Right lobe of liver (tissue), 4 donors: Measurements from ENCODE around the gene ETFA.

ENCODE experiments used
- CTCF ChIP-seq, 4 donors: fragments of 200-600 bp in 3 of 4; fragments of 450-650 bp in 1 of 4; IDR thresholded peaks; one replicate each; pipeline versions ENCODE4 v1.5.1 to v1.8.0; 2016 to 2022; ENCODE audit warnings: antibody characterized with exemption in 4 of 4, mild to moderate bottlenecking in 2 of 4
- POLR2A ChIP-seq: fragments of 450-650 bp; IDR thresholded peaks from one replicate; pipeline ENCODE4 v1.6.1; 2017; ENCODE audit warnings: antibody characterized with exemption, mild to moderate bottlenecking
- donor health status: DM: no; HTN: no; CAD: no.
- donor health status: DM: no; HTN: no; CAD: no.
- donor health status: DM: no; HTN: yes; CAD: no.

- TF ChIP-seq CTCF (IDR thresholded peaks at IDR 0.05) (no peak), POLR2A (no peak)
These were observed 142.9 kb downstream of the ETFA start for GRCh38 chr15:76168237-76168984.
